A673 (cell line): ENCODE measurements around the gene TPM3.

Experiments
- CTCF ChIP-seq: fragments of 300-800, 200-600 bp; sonication (generic); conservative IDR thresholded peaks from 2 replicates; pipeline ENCODE4 v1.5.1; 2017; ENCODE audit warnings: low read depth, mild to moderate bottlenecking, antibody characterized with exemption, low read length, moderate library complexity, mixed read lengths
- EZH2 ChIP-seq: fragments of 200-600 bp; sonication (generic); IDR thresholded peaks from 2 replicates; pipeline ENCODE4 v1.6.1; 2017; ENCODE audit warnings: borderline replicate concordance, low read depth, mild to moderate bottlenecking, mixed read lengths, antibody characterized with exemption, low read length; ENCODE audit not compliant: poor library complexity, severe bottlenecking

- TF ChIP-seq EZH2 (no peak), CTCF (no peak)
Measured at GRCh38 chr1:154176337-154176736, 15.6 kb downstream of the TPM3 start.
